Stomach (tissue), 9 donors: ENCODE measurements around the gene ATP2B1. TPM values are rescaled to one million over a fixed set of nuclear protein-coding genes. Genes with fewer than 3 reads are reported as not detected.

ENCODE experiments used
- DNase-seq, 2 donors: peaks; one replicate each; pipeline versions ENCODE4 v3.0.0 to v3.0.0-alpha.2; 2013 to 2019
- H3K27ac ChIP-seq, 5 donors: fragments of 200-600 bp in 4 of 5; sonication (generic) in 4 of 5; one replicate each; pipeline ENCODE4 v1.5.1; 2013 to 2019; ENCODE audit warnings: mild to moderate bottlenecking in 1 of 5, moderate library complexity in 1 of 5
- H3K27me3 ChIP-seq, 3 donors: fragments of 200-600 bp; sonication (generic); one replicate each; pipeline ENCODE4 v1.5.1; 2017 to 2019; ENCODE audit warnings: mixed run types in 1 of 3
- H3K36me3 ChIP-seq, 4 donors: fragments of 200-600 bp; sonication (generic); 1 replicate in 3 of 4; 2 replicates in 1 of 4; pipeline ENCODE4 v1.5.1; 2016 to 2019
- H3K4me1 ChIP-seq, 4 donors: fragments of 200-600 bp; sonication (generic); one replicate each; pipeline ENCODE4 v1.5.1; 2016 to 2019
- H3K4me3 ChIP-seq, 4 donors: fragments of 200-600 bp; sonication (generic) in 3 of 4; one replicate each; pipeline ENCODE4 v1.5.1; 2016 to 2019; ENCODE audit warnings: mild to moderate bottlenecking in 1 of 4
- H3K9me3 ChIP-seq, 4 donors: fragments of 200-600 bp; sonication (generic); one replicate each; pipeline ENCODE4 v1.5.1; 2016 to 2019
- CTCF ChIP-seq, 7 experiments: fragments of 450-650 bp in 4 of 7; fragments of 200-600 bp in 3 of 7; sonication (generic) in 3 of 7; IDR thresholded peaks; one replicate each; pipeline ENCODE4 v1.5.1; 2016 to 2019; ENCODE audit warnings: antibody characterized with exemption in 7 of 7, control low read depth in 2 of 7, mild to moderate bottlenecking in 1 of 7
- EP300 ChIP-seq: sonication (generic); formaldehyde crosslinking; IDR thresholded peaks from one replicate; pipeline ENCODE4 v1.6.1; 2017; ENCODE audit warnings: antibody characterized with exemption
- POLR2A ChIP-seq, 4 donors: fragments of 450-650 bp; IDR thresholded peaks; one replicate each; pipeline ENCODE4 v1.6.1; 2016; ENCODE audit warnings: antibody characterized with exemption in 4 of 4, control low read depth in 2 of 4, mild to moderate bottlenecking in 1 of 4, moderate library complexity in 1 of 4
- POLR2AphosphoS5 ChIP-seq, 3 donors: sonication (generic); formaldehyde crosslinking; IDR thresholded peaks; one replicate each; pipeline ENCODE4 v1.6.1; 2016; ENCODE audit warnings: antibody characterized with exemption in 3 of 3
- WGBS, 5 donors: extraction: QIAGEN DNeasy Blood & Tissue Kit in 3 of 5; methylation state at CpG; one replicate each; pipeline versions ENCODE4 v1.1.5 to v1.1.7; 2013 to 2018; 5-methylcytosine and 5-hydroxymethylcytosine counted together
- intact Hi-C: fragments of 100-400 bp; cut with DNase I; formaldehyde crosslinking; loops from one replicate; pipeline ENCODE4 v1.15.1; 2023; ENCODE audit warnings: low total_unique reads
- polyA plus RNA-seq, 3 donors: library from polyadenylated mRNA; stranded (reverse); fragments of 200-250 nt; gene quantifications; one replicate each; pipeline ENCODE4 v1.2.3, GENCODE V29; 2013
- total RNA-seq, 5 donors: library from RNA; depleted of rRNA; stranded (reverse); fragments of >200 nt; gene quantifications; one replicate each; pipeline versions ENCODE4 v1.1.0 to v1.2.3, GENCODE V29; 2014 to 2016
- donor health status: healthy with polysubstance abuse.
- donor health status: Bipolar disorder and iron deficiency.
- donor health status: healthy.

Gene ATP2B1
- total and polyA plus RNA-seq, 8 donors, result 3.5 to 84.1 (median 18.6) TPM

DNA sequence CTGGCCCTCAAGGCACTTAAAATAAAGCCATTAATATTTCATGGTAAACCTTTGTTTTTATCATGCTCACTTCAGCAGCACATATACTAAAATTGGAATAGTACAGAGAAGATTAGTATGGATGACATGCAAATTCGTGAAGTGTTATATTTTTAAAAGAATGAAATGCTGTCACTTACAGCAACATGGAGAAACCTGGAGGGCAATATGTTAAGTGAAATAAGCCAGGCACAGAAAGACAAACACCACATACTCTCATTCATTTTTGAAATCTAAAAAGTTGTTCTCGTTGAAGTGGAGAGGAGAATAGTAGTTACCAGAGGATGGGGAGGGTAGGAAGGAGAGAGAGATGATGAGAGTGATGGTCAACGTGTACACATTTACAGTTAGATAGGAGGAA is 45.4 kb upstream of the ATP2B1 start:
- DNase-seq, result no peak
- no peaks in the 10 kb centered on the region for H3K9me3 ChIP-seq
- H3K27me3 ChIP-seq, result no peaks in the 10 kb centered on the region
- no peak overlapping the region for H3K27ac ChIP-seq
- TF ChIP-seq POLR2A (IDR thresholded peaks at IDR 0.05) (no peak), POLR2AphosphoS5 (IDR thresholded peaks at IDR 0.05) (no peak), EP300 (no peak), CTCF (IDR thresholded peaks at IDR 0.05) (no peak)
- intact Hi-C loops, result no loop called here
- 79 to 90% (median 86%) methylated on average over 3 of the region's 3 CpGs for whole genome bisulfite sequencing, 5 donors
- no peaks in the 10 kb centered on the region for H3K36me3 ChIP-seq
- H3K4me3 ChIP-seq, result no peak overlapping the region
- H3K4me1 ChIP-seq, result peaks cover 0 to 10% (median 0%) of the 10 kb centered on the region in 4 donors

DNA sequence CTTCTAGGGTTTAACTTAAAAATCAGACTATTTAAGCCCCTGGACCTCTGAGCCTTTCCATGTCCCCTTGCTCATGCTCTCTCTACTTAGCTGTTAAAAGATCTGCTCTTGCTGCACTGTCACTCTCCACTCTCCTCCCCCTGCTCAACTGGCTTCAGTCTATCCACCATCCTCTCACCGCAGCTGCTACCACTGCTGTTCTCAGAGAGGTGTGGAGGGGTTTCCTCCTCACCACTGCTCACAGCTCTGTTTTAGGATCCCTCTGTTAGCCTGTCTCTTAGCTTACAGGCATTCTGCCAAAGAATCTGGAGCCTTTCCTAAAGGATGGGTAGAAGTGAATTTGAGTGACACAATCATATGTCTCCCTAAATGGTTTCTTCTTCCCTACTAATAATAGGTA is 43.7 kb upstream of the ATP2B1 start:
- Histone ChIP-seq H3K36me3 (no peaks in the 10 kb centered on the region), H3K27ac (no peak overlapping the region), H3K9me3 (no peaks in the 10 kb centered on the region), H3K4me3 (no peak overlapping the region), H3K27me3 (no peaks in the 10 kb centered on the region), H3K4me1 (peaks cover 0 to 6% (median 0%) of the 10 kb centered on the region in 4 donors)
- peak in 1 of 2 donors; percentile 16 for DNase-seq
- 77 to 94% (median 82%) methylated on average over 1 of the region's 1 CpG for WGBS, 5 donors
- TF ChIP-seq EP300 (no peak), CTCF (IDR thresholded peaks at IDR 0.05) (no peak), POLR2AphosphoS5 (IDR thresholded peaks at IDR 0.05) (no peak), POLR2A (IDR thresholded peaks at IDR 0.05) (no peak)
- intact Hi-C loops, result no loop called here

- no peak for TF ChIP-seq CTCF (IDR thresholded peaks at IDR 0.05)
- no peak for TF ChIP-seq POLR2AphosphoS5 (IDR thresholded peaks at IDR 0.05)
- no peak for TF ChIP-seq POLR2A (IDR thresholded peaks at IDR 0.05)
- TF ChIP-seq EP300, result no peak
- no peak overlapping the region for H3K4me3 ChIP-seq
- intact Hi-C loops, result no loop called here
- 68 to 73% (median 71%) methylated on average over 6 of the region's 6 CpGs for WGBS, 5 donors
- no peaks in the 10 kb centered on the region for H3K9me3 ChIP-seq
- no peak for DNase-seq
- H3K36me3 ChIP-seq, result no peaks in the 10 kb centered on the region
- H3K27me3 ChIP-seq, result no peaks in the 10 kb centered on the region
- no peaks in the 10 kb centered on the region for H3K4me1 ChIP-seq
- no peak overlapping the region for H3K27ac ChIP-seq
These were observed 42.0 kb upstream of the ATP2B1 start for GRCh38 chr12:89750389-89751351.

DNA sequence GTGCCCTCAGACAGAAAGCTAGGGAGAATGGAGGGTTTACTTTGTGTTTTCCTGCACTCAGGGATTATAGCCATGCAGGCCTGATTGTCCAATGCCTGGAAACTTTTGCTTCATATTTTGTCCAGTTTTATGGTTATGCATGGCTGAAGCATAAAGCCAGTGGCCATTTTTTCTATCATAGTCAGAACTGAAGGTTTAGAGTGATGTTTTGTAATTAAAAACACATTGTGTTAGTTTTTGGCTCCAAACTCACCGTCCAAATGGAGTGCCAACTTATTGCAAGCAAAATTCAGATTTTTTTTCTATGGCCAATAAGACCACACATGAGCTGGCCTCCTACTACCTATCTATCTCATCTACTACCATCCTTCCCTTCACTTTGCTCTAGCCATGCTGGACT is 40.2 kb upstream of the ATP2B1 start:
- TF ChIP-seq CTCF (IDR thresholded peaks at IDR 0.05), result no peak
- no peak for TF ChIP-seq POLR2AphosphoS5 (IDR thresholded peaks at IDR 0.05)
- no peak for TF ChIP-seq EP300
- TF ChIP-seq POLR2A (IDR thresholded peaks at IDR 0.05), result no peak
- H3K4me1 ChIP-seq, result no peaks in the 10 kb centered on the region
- H3K36me3 ChIP-seq, result no peaks in the 10 kb centered on the region
- H3K4me3 ChIP-seq, result no peak overlapping the region
- no peak for DNase-seq
- WGBS, 5 donors, result 84 to 97% (median 96%) methylated on average over 1 of the region's 1 CpG
- H3K27me3 ChIP-seq, result no peaks in the 10 kb centered on the region
- no peak overlapping the region for H3K27ac ChIP-seq
- intact Hi-C loops, result no loop called here
- H3K9me3 ChIP-seq, result no peaks in the 10 kb centered on the region
